ENCODE results near the gene UQCRHL.

DNA sequence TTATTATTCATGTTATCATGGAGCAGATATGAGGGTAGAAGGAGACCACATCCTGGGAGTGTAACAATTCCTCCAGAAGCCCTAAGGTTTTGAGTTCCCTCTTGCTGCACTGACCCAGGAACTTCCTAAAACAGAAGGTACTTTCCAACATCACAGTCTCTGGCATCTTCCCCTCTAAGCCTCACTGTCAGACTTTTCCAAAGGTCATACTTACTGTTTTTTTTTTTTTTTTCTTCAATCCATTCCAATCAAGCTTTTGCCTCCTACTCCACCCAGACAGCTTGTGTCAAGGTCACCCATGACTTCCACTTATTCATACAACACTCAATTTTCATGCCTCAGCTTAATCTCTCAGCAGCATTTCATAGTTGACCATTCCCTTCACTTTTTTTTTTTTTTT lies 18.4 kb upstream of the UQCRHL start:
- TF ChIP-seq, protein P1, sequence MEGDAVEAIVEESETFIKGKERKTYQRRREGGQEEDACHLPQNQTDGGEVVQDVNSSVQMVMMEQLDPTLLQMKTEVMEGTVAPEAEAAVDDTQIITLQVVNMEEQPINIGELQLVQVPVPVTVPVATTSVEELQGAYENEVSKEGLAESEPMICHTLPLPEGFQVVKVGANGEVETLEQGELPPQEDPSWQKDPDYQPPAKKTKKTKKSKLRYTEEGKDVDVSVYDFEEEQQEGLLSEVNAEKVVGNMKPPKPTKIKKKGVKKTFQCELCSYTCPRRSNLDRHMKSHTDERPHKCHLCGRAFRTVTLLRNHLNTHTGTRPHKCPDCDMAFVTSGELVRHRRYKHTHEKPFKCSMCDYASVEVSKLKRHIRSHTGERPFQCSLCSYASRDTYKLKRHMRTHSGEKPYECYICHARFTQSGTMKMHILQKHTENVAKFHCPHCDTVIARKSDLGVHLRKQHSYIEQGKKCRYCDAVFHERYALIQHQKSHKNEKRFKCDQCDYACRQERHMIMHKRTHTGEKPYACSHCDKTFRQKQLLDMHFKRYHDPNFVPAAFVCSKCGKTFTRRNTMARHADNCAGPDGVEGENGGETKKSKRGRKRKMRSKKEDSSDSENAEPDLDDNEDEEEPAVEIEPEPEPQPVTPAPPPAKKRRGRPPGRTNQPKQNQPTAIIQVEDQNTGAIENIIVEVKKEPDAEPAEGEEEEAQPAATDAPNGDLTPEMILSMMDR (IDR thresholded peaks at IDR 0.05; ENCODE audit: low read depth, low read length, poor library complexity, severe bottlenecking): no peak
- TF ChIP-seq EZH2phosphoT487 (IDR thresholded peaks at IDR 0.05; ENCODE audit: borderline replicate concordance, low read length): no peak
